NCI-H446 (cell line): ENCODE results near the gene BMAL2.

ENCODE experiments used
- DNase-seq, 2 experiments: peaks; one replicate each; lab custom pipeline; 2025; lab: John Stamatoyannopoulos, UW

Gene BMAL2

DNA sequence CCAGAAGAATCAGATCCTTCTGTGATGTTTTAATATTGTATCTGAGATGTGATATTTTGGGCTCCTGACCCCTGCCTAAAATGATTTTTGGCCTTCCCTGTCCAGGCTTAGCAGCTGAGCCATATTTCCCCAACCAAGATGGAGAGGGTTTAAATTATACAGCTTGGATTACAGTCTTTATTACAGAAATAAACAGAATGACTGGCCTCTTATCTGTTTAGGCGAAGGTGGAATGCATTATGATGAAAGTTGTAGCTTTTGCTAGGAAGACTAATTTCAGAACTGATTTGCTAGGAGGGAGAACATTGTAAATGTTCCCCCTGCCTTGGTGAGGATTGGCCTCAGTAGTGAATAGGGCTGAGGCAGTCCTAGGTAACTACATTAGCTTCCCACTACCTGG is 23.3 kb downstream of the BMAL2 start:
- no peak for DNase-seq

DNA sequence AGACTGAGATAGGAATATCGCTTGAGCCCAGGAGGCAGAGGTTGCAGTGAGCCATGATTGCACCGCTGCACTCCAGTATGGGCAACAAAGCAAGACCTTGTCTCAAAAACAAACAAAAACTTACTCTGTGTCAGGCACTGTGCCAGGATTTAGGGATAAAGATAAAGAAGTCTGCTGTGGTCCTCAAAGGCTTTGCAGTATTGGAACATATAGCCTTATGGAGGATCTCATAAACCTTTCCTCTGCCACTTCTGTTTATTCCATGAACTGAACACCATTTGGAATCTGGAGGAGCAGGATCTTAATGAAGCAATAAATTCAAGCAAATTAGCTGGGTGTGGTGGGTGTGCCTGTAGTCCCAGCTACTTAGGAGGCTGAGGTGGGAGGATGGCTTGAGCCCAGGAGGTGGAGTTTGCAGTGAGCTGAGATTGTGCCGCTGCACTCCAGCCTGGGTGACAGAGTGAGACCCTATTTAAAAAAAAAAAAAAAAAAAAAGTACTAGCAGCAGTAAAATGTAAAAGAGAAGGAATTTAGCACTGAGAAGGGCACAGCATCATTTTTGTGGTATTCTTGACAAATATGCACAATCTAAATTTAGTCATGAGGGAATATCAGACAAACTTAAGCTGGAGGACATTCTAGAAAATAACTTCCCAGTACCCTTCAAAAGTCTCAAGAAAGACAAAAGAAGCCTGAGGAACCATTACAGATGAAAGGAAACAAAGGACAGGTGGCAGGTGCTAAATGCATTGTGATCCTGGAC is 27.1 kb downstream of the BMAL2 start:
- DNase-seq = no peak

DNA sequence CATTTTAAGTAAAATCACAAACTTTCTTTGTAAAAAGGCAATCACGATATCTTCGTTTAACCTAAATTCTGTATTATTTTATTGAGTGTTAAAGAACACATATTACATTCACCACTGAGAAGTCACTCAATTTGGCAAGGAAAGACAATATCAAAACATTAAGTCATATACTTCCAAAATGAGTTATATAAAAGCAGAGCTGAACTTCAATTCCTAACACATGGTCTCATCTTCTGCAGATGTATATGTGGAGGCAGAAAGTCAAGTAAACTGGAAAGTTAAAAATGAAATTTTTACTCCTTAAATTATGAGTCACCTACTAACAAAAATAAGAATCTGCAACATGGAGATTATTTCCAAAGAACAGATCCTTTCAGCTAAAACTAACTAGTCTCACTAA is 28.7 kb downstream of the BMAL2 start:
- no peak for DNase-seq

DNA sequence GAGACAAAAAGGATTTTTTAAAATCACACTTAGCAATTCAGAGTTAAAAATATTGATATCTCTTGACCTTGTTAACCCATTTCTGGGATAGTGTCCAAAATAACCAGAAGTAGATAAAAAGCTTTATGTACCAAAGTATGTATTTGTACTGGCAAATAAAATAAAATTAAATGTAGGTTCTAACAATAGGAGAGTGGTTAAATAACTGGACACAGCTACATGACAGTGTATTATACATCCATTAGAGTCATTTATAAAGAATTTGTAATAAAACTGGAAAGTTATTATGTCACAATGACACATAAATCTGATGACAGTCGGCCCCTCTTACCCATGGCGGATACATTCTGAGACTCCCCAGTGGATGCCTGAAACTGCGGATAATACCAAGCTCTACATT is 34.0 kb downstream of the BMAL2 start:
- DNase-seq = no peak

DNA sequence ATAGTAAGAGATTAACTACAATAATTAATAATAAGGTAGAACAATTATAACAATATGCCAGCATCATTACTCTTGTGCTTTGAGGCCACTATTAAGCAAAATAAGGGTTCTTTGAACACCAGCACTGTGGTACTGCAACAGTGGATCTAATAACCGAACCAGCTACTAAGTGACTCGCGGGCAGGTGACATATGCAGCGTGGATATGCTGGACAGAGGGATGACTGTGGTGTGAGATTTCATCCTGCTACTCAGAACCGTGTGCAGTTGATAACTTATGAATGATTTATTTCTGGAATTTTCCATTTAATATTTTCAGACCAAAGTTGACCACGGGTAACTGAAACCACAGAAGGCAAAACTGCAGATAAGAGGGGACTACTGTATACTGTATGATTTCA is 34.4 kb downstream of the BMAL2 start:
- DNase-seq = no peak

DNA sequence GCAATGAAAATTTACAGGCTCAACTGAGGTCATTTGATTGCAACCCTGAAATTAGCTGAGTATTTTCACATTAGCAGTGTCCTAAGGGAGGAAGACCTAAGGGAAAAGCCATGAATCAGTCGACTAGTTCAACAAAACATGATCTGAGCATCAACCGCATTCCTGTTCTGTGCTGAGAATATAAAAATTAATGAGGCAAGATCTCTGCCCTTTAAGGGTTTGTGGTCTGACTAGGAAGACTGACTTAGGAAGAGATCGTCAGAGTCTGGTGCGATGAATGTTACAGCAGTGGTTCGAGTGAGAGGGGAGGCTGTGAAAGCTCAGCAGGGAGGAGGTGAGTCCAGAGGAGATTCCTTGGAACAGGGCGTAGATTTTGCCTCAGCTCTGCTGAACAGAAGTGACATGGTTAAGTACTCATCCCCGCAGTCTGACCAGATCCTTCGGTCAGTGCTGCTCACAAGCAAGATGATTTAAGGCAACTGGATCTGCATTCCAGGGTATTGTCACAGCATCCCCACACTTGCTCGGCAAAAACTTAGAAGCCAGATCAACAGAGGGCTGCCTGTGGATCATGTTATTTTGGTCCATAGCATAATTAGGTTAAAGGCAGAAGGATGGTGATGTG is 49.6 kb downstream of the BMAL2 start:
- no peak for DNase-seq
